IMR-90 (cell line): ENCODE results near the gene LYSMD3. TPM values are rescaled to one million over a fixed set of nuclear protein-coding genes. Genes with fewer than 3 reads are reported as not detected.
A peak's percentile ranks its signal among the peaks of the same experiment; 100 is the strongest.

Experiments
- ATAC-seq: fragments of 200-7000 bp; cut with Tn5 transposase; 2 replicates; pipeline ENCODE4 v1.9.1; 2020; ENCODE audit warnings: low read depth, mild to moderate bottlenecking, moderate library complexity
- BruUV-seq: library from RNA; stranded (reverse); fragments of 400-500 nt; replicated peaks from 2 replicates; lab custom pipeline; 2021; lab: Mats Ljungman, UMichigan
- CTCF ChIA-PET: fragments of 300-600 bp; formaldehyde crosslinking; extraction: SDS; loops from one replicate; lab custom pipeline; 2021; ENCODE audit warnings: antibody characterized with exemption; lab: Yijun Ruan, JAX
- POLR2A ChIA-PET: fragments of 300-600 bp; sonication (Branson Sonifier 250); formaldehyde crosslinking; loops from one replicate; lab custom pipeline; 2022; ENCODE audit warnings: antibody characterized with exemption; ENCODE audit not compliant: unreplicated experiment; lab: Charles Lee
- DNase-seq: peaks from one replicate; pipeline ENCODE4 v3.0.0; 2013
- H2AFZ ChIP-seq: replicated peaks from 2 replicates; pipeline ENCODE3; 2013; ENCODE audit warnings: low read length, mild to moderate bottlenecking; ENCODE audit not compliant: poor library complexity
- H2AK5ac ChIP-seq: 2 replicates; pipeline ENCODE4 v1.6.1; 2013; ENCODE audit warnings: low read depth, low read length, inconsistent platforms
- H2AK9ac ChIP-seq: replicated peaks from 2 replicates; pipeline ENCODE3; 2013; ENCODE audit warnings: mild to moderate bottlenecking, low read depth, low read length, moderate library complexity; ENCODE audit not compliant: poor library complexity
- H2BK120ac ChIP-seq: 2 replicates; pipeline ENCODE4 v1.6.1; 2013; ENCODE audit warnings: low read depth, low read length, inconsistent platforms
- H2BK15ac ChIP-seq: 3 replicates; pipeline ENCODE4 v1.6.1; 2013; ENCODE audit warnings: low read depth, low read length, inconsistent platforms
- H2BK20ac ChIP-seq: 2 replicates; pipeline ENCODE4 v1.6.1; 2013; ENCODE audit warnings: low read depth, mild to moderate bottlenecking, inconsistent platforms, low read length, moderate library complexity
- H2BK5ac ChIP-seq: 2 replicates; pipeline ENCODE4 v1.6.1; 2013; ENCODE audit warnings: mild to moderate bottlenecking, low read depth, low read length, inconsistent platforms; ENCODE audit not compliant: poor library complexity, severe bottlenecking
- H3K14ac ChIP-seq: replicated peaks from 2 replicates; pipeline ENCODE4 v1.6.1; 2013; ENCODE audit warnings: low read depth, low read length, inconsistent platforms
- H3K18ac ChIP-seq: 2 replicates; pipeline ENCODE4 v1.6.1; 2013; ENCODE audit warnings: low read depth, low read length, control low read depth
- H3K23ac ChIP-seq: 2 replicates; pipeline ENCODE4 v1.6.1; 2013; ENCODE audit warnings: low read depth, low read length, inconsistent platforms
- H3K27ac ChIP-seq: 2 replicates; pipeline ENCODE4 v1.5.1; 2013; ENCODE audit warnings: mild to moderate bottlenecking, control low read depth, low read length; ENCODE audit not compliant: insufficient read depth
- H3K27me3 ChIP-seq: 2 replicates; pipeline ENCODE4 v1.6.1; 2013; ENCODE audit warnings: low read length; ENCODE audit not compliant: control insufficient read depth, insufficient read depth
- H3K36me3 ChIP-seq: 2 replicates; pipeline ENCODE4 v1.6.1; 2013; ENCODE audit warnings: low read length, mixed read lengths; ENCODE audit not compliant: control insufficient read depth, insufficient read depth
- H3K4ac ChIP-seq: 2 replicates; pipeline ENCODE4 v1.6.1; 2013; ENCODE audit warnings: low read depth, low read length, inconsistent platforms
- H3K4me1 ChIP-seq: 2 replicates; pipeline ENCODE4 v1.6.1; 2013; ENCODE audit warnings: low read length, mixed read lengths; ENCODE audit not compliant: control insufficient read depth, insufficient read depth
- H3K4me2 ChIP-seq: 2 replicates; pipeline ENCODE4 v1.6.1; 2013; ENCODE audit warnings: low read depth, mild to moderate bottlenecking, control low read depth, low read length, moderate library complexity
- H3K4me3 ChIP-seq: 2 replicates; pipeline ENCODE4 v1.5.1; 2013; ENCODE audit warnings: low read depth, mild to moderate bottlenecking, control low read depth, low read length, moderate library complexity; ENCODE audit not compliant: insufficient read depth
- H3K56ac ChIP-seq: 2 replicates; pipeline ENCODE4 v1.6.1; 2013; ENCODE audit warnings: low read length, inconsistent platforms; ENCODE audit not compliant: insufficient read depth; ENCODE audit errors: extremely low read depth
- H3K79me1 ChIP-seq, 2 experiments: 2 replicates each; pipeline ENCODE4 v1.6.1; 2013; ENCODE audit warnings: low read length in 2 of 2, inconsistent platforms in 1 of 2, low read depth in 1 of 2
- H3K9ac ChIP-seq: 2 replicates; pipeline ENCODE4 v1.6.1; 2013; ENCODE audit warnings: low read depth, low read length, control low read depth
- H3K9me1 ChIP-seq: 2 replicates; pipeline ENCODE4 v1.6.1; 2013; ENCODE audit warnings: low read length, inconsistent platforms; ENCODE audit not compliant: insufficient read depth
- H3K9me3 ChIP-seq: 2 replicates; pipeline ENCODE4 v1.6.1; 2013; ENCODE audit warnings: low read length; ENCODE audit not compliant: control insufficient read depth, insufficient read depth
- H4K20me1 ChIP-seq: 2 replicates; pipeline ENCODE4 v1.6.1; 2013; ENCODE audit warnings: low read length, inconsistent platforms; ENCODE audit not compliant: insufficient read depth
- H4K5ac ChIP-seq: 2 replicates; pipeline ENCODE4 v1.6.1; 2013; ENCODE audit warnings: mild to moderate bottlenecking, low read depth, low read length, control low read depth
- H4K8ac ChIP-seq, 2 experiments: 2 replicates each; pipeline ENCODE4 v1.6.1; 2013; ENCODE audit warnings: low read depth in 2 of 2, low read length in 2 of 2, control low read depth in 1 of 2, inconsistent platforms in 1 of 2
- H4K91ac ChIP-seq: 2 replicates; pipeline ENCODE4 v1.6.1; 2013; ENCODE audit warnings: low read depth, low read length, inconsistent platforms; ENCODE audit not compliant: insufficient read depth
- MAFK ChIP-seq: IDR thresholded peaks from 2 replicates; pipeline ENCODE4 v1.6.1; 2012; ENCODE audit warnings: low read depth, low read length, improper control_type of control experiment
- NFE2L2 ChIP-seq: fragments of 150-350 bp; IDR thresholded peaks from 2 replicates; pipeline ENCODE4 v1.6.1; 2016; ENCODE audit warnings: low read depth, mild to moderate bottlenecking, low read length
- WGBS, 2 experiments: methylation state at CpG; one replicate each; pipeline versions ENCODE4 v1.1.5 to v1.1.7; 2013; ENCODE audit warnings: missing lambda C conversion rate in 2 of 2; ENCODE audit not compliant: insufficient read length in 1 of 2; ENCODE audit errors: extremely low coverage in 2 of 2; 5-methylcytosine and 5-hydroxymethylcytosine counted together
- dilution Hi-C: fragments of 300-500 bp; cut with HindIII; formaldehyde crosslinking; loops from one replicate; pipeline ENCODE4 v1.14.3; 2018; ENCODE audit warnings: low sequenced_read_pairs; ENCODE audit not compliant: unreplicated experiment
- in situ Hi-C: fragments of 300-500 bp; cut with MboI; formaldehyde crosslinking; loops from 3 replicates; pipeline ENCODE4 v1.14.3; 2019; ENCODE audit warnings: low sequenced_read_pairs, inconsistent platforms, mixed read lengths
- intact Hi-C: fragments of 100-400 bp; cut with micrococcal nuclease; formaldehyde crosslinking; loops from 2 replicates; pipeline ENCODE4 v1.10.0; 2022
- polyA plus RNA-seq, 3 experiments: library from polyadenylated mRNA; depleted of rRNA; stranded (reverse); fragments of >200 nt; gene quantifications; 2 replicates each; pipeline ENCODE4 v1.2.3, GENCODE V29; 2012; ENCODE audit warnings: low replicate concordance in 1 of 3
- total RNA-seq: library from RNA; depleted of rRNA; stranded (reverse); fragments of >200 nt; gene quantifications from 2 replicates; pipeline ENCODE4 v1.2.3, GENCODE V29; 2012

LYSMD3 gene
- total and polyA plus RNA-seq, 2 of the 4 experiments (the other 2 are of a cell fraction), result 10.2 to 21.1 TPM

- no peaks in the 10 kb centered on the region for H3K27me3 ChIP-seq
- H2BK20ac ChIP-seq, result no peak overlapping the region
- no peak overlapping the region for H3K4ac ChIP-seq
- H2BK15ac ChIP-seq, result no peak overlapping the region
- peaks cover 0 to 2% of the 10 kb centered on the region in 2 experiments; a peak in 1 of 4 replicates for H3K79me1 ChIP-seq
- H4K91ac ChIP-seq, result no peak overlapping the region
- TF ChIP-seq NFE2L2, result no peak
- TF ChIP-seq MAFK, result peak; percentile 2; the same call in 1 of the 2 replicates
- H3K23ac ChIP-seq, result no peak overlapping the region
- no peak overlapping the region for H3K14ac ChIP-seq
- ChIA-PET CTCF (no interaction called here), POLR2A (interaction anchor here (0.6 kb wide), 1 partner anchor 1664 kb away, joined by 15 read pairs; no protein-coding TSS in a partner anchor)
- H2AK9ac ChIP-seq, result no peak overlapping the region
- H3K4me1 ChIP-seq, result peaks cover 2% of the 10 kb centered on the region; the same call in 1 of the 2 replicates
- H2AK5ac ChIP-seq, result no peak overlapping the region
- H2BK120ac ChIP-seq, result no peak overlapping the region
- dilution Hi-C loops (no loop called here), intact Hi-C loops (no loop called here), in situ Hi-C loops (no loop called here)
- H3K9me1 ChIP-seq, result no peaks in the 10 kb centered on the region; the same call in 1 of the 2 replicates
- no peak overlapping the region; the same call in 1 of the 2 replicates for H4K5ac ChIP-seq
- peak; percentile 66 for ATAC-seq
- no peak overlapping the region for H4K8ac ChIP-seq
- no peak overlapping the region for H2AFZ ChIP-seq
- no CpG with 5 or more reads among the region's 2 CpGs for WGBS, 2 experiments
- no peak overlapping the region for H3K27ac ChIP-seq
- H2BK5ac ChIP-seq, result peak overlapping the region; percentile 35
- no peak overlapping the region; the same call in 1 of the 2 replicates for H3K18ac ChIP-seq
- no peak overlapping the region for H3K4me3 ChIP-seq
- no peak overlapping the region for H3K56ac ChIP-seq
- H4K20me1 ChIP-seq, result no peaks in the 10 kb centered on the region
- H3K9ac ChIP-seq, result no peak overlapping the region
- H3K4me2 ChIP-seq, result peak overlapping the region; percentile 75; the same call in 1 of the 2 replicates
- peak; percentile 65 for DNase-seq
- BruUV-seq, result no TSS peak
- H3K9me3 ChIP-seq, result no peaks in the 10 kb centered on the region
- H3K36me3 ChIP-seq, result no peaks in the 10 kb centered on the region
Measured at GRCh38 chr5:90488791-90489190, 40.6 kb downstream of the LYSMD3 start.
